GM18511 (cell line): ENCODE results near the gene OGFOD2.

Source experiments
- ATAC-seq: cut with Tn5 transposase; IDR thresholded peaks from one replicate; pipeline ENCODE4 v1.9.1; 2021; ENCODE audit warnings: mild to moderate bottlenecking, moderate library complexity; ENCODE audit not compliant: unreplicated experiment

Gene OGFOD2

DNA sequence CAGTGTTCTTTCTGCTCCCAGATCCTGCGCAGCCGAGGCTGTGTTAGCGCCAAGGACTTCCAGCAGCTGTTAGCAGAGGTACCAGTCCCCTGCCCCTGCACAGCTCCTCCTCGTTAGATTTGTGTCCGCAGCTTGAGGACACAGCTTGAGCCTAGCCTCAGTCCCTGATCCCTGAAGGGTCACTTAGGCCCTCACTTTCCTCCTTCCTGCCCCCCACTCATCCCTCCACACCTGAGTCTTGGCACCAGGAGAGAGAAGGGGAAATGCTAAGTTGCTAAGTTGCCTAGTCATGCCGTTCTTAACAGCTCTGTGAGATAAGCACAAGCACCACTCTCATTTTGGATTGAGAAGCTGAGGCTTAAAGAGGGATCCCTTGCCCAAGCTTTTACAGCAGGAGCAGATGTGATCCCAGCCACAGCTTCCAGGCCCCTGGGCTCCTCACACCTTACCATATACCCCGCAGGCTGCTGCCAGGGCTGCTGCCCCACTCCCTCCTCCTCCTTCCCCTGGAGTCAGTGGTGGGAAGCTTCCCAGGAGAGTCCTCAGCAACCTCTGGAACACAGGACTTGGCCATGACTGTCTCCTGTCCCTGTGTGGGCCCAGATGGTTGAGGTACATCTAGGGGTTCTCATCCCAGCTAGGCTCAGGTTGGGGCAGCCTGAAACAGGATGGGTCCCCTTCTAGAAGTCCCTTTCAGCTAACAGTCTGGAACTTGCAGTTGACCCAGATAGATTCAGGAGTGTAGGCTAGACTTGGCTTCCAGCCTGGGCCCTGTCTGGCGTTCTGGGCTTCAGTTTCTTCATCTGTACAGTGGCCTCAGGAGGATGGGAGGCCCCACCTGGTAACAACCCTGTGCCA lies 975 bp downstream of the OGFOD2 start:
- no peak for ATAC-seq

- ATAC-seq = no peak
Observed at GRCh38 chr12:122976648-122976975, 1.6 kb downstream of the OGFOD2 start.

DNA sequence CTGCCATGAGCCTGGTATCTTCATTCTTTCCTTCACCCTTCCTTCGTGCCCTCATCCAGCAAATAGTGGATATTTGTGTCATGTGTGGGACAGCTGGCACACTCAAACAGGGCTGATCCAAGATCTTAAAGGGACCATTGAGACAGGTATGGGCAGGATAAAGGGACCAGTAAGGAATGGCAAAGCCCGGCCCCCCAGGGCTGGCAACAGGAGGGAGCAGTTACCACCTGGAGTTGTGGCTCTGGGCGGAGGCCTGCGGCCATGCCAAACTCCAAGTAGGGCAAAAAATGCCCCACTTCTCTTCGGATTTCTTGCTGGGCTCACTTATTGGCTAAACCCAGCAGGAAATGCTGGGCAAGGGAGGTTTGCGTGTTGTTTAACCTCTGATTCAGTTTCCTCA lies 2.1 kb downstream of the OGFOD2 start:
- no peak for ATAC-seq

- no peak for ATAC-seq
Observed at GRCh38 chr12:122977655-122978392, 2.8 kb downstream of the OGFOD2 start.

DNA sequence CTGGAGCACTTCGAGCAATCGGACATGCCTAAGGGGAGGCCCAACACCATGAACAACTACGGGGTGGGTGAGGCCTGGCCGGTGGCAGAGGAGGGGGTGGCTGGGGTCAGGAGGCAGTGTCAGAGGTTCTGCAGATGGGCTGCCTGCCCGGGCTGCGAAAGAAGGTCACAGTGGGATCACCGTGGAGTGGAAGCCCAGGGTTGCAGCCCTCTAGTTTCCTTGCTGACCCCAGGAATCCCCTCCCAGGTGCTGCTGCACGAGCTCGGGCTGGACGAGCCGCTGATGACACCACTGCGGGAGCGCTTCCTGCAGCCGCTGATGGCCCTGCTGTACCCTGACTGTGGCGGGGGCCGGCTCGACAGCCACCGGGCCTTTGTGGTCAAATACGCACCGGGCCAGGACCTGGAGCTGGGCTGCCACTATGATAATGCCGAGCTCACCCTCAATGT lies 3.5 kb downstream of the OGFOD2 start:
- no peak for ATAC-seq

DNA sequence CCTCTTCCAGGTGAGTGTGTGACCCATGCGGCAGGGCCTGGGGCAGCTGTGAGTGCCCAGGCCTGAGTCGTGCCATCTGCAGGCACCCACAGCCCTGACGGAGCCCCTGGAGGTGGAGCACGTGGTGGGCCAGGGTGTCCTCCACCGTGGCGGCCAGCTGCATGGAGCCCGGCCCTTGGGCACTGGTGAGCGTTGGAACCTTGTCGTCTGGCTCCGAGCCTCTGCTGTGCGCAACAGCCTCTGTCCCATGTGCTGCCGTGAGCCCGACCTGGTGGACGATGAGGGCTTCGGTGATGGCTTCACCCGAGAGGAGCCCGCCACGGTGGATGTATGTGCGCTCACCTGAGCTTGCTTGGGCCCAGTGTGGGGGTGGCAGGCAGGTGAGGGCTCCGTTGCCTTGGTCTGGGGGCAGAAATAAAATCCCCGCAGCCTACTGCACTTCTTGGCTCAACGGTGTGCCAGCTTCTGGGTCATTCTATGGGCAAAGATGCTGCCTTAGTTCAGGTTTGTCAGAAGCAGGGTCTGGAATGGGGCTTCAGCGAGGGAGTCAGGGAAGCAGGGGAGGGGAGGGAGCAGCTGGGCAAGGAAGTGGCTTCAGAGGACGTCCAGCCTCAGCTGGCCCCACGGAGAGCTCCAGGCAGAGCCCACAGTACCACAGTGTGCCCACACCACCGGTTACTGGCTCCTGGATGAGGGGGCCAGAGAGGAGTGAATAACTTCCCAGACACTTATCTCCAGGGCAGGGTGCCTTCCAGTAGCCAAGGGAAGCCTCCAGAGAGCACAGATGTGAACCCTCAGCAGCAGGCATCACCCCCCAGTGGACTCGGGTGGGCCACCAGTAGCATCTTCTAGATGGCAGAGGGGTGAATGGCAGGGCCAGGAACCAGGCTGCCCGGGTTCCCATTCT lies 4.2 kb downstream of the OGFOD2 start:
- no peak for ATAC-seq

- no peak for ATAC-seq
Observed at GRCh38 chr12:122979908-122980182, 4.8 kb downstream of the OGFOD2 start.

- peak; percentile 71 for ATAC-seq
Observed at GRCh38 chr12:122980183-122981035, 5.4 kb downstream of the OGFOD2 start, which contains the start of gene ARL6IP4. TSS of gene ARL6IP4 (plus strand) at chr12:122980681. CDS start at chr12:122981140, 459 bp downstream.

GRCh38 chr12:122981036-122981471 lies 6.0 kb downstream of the OGFOD2 start:
- ATAC-seq = peak; percentile 23

DNA sequence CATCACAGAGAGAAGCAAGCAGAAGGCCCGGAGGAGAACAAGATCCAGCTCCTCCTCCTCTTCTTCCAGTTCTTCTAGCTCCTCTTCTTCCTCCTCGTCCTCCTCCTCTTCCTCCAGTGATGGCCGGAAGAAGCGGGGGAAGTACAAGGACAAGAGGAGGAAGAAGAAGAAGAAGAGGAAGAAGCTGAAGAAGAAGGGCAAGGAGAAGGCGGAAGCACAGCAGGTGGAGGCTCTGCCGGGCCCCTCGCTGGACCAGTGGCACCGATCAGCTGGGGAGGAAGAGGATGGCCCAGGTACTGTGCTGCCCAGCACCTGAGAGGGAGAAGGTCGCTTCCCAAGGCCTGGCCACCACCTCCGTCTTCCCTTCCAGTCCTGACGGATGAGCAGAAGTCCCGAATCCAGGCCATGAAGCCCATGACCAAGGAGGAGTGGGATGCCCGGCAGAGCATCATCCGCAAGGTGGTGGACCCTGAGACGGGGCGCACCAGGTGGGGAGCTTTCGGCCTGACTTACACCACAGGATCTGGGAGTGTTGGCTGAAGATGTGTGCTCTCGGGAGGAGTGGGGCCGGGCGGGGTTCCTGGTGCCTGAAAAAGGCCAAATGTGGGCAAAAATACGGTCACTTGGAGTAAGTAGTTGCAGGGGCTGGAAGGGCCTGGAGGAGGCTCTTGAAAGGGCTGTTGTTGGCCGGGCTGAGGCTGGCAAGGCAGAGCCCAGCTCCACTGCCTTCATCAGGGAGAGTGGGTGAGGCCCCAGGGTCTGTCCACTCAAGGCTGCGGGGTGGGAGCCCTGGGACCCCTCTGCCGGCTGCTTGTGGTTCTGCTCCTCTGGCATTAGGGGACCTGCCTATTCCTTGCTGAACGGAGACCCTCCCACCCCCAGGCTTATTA lies 6.8 kb downstream of the OGFOD2 start:
- no peak for ATAC-seq

DNA sequence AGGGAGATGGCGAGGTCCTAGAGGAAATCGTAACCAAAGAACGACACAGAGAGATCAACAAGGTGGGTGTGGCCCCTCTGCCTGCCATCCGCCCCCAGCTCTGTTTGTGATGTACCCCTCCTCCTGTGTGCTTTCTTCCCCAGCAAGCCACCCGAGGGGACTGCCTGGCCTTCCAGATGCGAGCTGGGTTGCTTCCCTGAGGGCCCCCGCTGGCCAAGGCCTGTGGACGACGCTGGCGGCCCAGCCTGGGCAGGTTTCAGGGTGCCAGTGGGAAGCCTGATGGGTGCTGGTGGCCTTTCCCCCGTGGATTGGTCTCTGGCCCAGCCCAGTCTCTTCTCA lies 7.4 kb downstream of the OGFOD2 start:
- ATAC-seq = no peak

DNA sequence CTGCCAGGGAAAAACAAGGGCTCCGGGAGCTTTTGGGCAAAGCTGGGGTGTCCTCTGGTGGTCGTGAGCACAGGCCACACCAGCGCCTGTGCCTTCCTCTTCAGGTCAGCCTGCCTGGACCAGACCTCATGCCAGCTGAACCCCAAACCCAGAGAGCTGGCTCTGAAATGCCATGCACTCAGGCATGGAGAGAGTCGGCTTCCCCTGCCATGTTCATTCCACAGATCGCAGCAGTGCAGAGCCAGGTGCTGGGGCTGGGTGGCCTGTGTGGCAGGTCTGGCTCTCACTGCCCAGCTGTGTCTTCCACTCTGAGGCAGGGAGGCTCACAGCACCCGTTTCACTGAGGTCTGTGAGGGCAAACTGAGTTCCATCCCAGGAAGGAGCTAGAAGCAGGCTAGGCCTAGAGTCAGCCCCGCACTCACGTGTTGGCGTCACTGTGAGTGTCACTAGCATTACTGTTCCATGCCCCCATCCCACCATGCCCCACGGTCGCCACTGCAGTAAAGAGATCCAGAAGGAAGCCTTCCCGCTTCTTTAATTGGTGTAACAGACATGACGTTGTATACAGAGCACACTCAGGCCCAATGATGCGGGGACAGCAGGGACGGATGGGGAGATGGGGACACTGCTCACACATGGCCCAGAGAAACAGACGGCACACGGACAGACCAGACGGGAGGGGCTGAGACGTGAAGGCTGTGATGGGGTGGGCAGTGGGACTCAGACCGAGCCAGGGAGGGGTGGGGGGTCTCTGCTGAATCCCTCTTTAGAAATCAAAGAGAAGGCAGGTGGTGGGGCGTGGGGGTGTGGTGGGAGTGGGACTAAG lies 8.1 kb downstream of the OGFOD2 start:
- no peak for ATAC-seq

DNA sequence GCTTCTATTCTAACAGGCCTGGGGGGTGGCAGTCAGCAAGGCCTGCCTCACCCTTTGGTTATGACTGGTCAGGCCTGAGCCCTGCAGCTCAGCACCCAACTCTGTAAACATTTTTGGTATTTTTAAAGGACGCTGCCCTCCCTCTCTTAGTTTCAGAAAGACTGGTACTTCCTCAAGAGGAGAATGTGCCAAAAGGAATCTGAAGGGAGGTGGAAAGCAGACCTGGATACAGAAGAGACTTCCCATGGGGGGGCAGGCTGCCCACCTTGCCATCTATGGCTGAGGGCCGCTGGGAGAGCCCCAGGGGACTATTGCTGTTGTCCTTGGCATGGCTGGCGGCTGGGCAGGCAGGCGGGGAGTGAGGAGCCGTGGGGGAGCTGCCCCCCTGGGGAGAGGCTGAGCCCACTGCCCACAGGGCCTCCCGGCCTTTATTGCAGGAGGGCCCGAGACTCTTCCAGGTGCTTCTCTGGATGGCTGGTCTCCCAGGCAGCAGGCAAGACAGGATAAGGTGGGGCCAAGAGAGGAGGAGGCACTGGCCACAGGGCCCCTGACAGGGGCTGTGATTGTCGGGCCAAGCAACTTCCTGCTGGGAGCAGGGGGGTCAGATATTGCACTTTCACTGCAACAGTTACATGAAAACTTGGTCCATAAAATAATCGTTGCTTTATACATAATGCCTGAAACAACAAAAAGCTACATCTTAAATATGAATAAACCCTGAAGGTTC lies 8.9 kb downstream of the OGFOD2 start:
- no peak for ATAC-seq

- no peak for ATAC-seq
Observed at GRCh38 chr12:122984612-122985337, 9.7 kb downstream of the OGFOD2 start.

DNA sequence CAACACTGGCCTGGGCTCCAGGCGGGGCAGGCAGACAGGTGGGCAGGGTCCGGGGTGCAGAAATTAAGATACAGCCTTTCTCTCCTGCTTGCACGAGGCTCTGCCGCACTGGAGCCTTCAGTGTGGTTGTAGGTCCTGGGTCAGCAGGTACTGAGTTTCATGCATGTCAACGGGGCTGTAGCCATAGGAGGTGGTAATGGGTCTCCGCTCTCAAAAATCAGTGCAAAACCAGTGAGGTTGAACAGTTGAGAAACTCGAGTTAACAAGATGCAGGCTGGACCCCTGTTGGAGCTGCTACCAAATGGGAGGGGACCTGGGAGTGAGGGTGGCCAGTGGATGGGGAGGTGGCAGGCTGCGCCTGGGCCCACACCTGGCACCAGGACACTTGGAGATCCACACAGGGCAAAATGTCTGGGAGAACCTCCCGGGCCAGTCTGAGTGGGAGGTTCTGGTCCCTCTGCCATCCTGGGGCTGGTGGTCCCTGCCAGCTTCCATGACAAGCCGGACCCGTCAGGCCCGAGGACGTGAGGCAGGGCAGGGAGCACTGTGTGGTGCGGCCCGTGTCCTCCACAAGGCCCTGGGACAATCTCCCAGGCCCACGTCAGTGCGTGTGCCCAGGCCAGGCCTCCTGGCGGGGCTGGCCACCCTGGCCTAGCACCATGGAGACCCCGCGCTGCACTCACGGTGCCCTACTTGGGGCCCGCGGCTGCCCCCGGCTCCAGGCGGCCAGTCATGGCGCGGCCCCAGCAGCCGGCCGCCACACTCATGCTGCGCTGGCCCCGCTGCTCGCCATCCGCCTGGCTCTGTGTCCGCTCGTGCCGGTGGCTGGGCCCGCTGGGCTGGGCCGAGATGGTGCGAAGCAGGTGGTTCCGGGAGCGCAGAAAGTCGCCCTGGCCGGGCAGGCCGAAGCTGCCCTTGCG lies 10.6 kb downstream of the OGFOD2 start:
- ATAC-seq = no peak

- no peak for ATAC-seq
Observed at GRCh38 chr12:122986258-122986871, 11.3 kb downstream of the OGFOD2 start.
